ENCODE results near the gene FLYWCH2.

The FLYWCH2 gene

GRCh38 chr16:2842340-2843000, 40.5 kb upstream of the FLYWCH2 start:
- peak overlapping the region; percentile 14; the same call in 1 of the 2 replicates for H3K4me3 ChIP-seq (ENCODE audit: low read depth, low read length)
- H3K27me3 ChIP-seq (ENCODE audit: control insufficient read depth, insufficient read depth, low read length): no peaks in the 10 kb centered on the region
- H3K9me3 ChIP-seq (ENCODE audit: control insufficient read depth, insufficient read depth, low read depth, low read length): no peaks in the 10 kb centered on the region
- H3K9ac ChIP-seq (ENCODE audit: low read length): no peak overlapping the region
- H3K36me3 ChIP-seq (ENCODE audit: control insufficient read depth, insufficient read depth, low read length): no peaks in the 10 kb centered on the region
- 0 out of 2 replicates have a peak, but pooled peaks cover 4% of the 10 kb centered on the region for H3K4me1 ChIP-seq (ENCODE audit: control insufficient read depth, insufficient read depth, low read length)
- no peak overlapping the region for H3K27ac ChIP-seq (ENCODE audit: low read depth, low read length)

GRCh38 chr16:2843526-2843925, 39.5 kb upstream of the FLYWCH2 start:
- no peak overlapping the region for H3K9ac ChIP-seq (ENCODE audit: low read length)
- no peaks in the 10 kb centered on the region for H3K36me3 ChIP-seq (ENCODE audit: control insufficient read depth, insufficient read depth, low read length)
- H3K27ac ChIP-seq (ENCODE audit: low read depth, low read length): no peak overlapping the region
- no peak overlapping the region for H3K4me3 ChIP-seq (ENCODE audit: low read depth, low read length)
- no peaks in the 10 kb centered on the region for H3K9me3 ChIP-seq (ENCODE audit: control insufficient read depth, insufficient read depth, low read depth, low read length)
- 0 out of 2 replicates have a peak, but pooled peaks cover 4% of the 10 kb centered on the region for H3K4me1 ChIP-seq (ENCODE audit: control insufficient read depth, insufficient read depth, low read length)
- H3K27me3 ChIP-seq (ENCODE audit: control insufficient read depth, insufficient read depth, low read length): no peaks in the 10 kb centered on the region

GRCh38 chr16:2845116-2845515, 37.9 kb upstream of the FLYWCH2 start:
- Histone ChIP-seq H3K36me3 (ENCODE audit: control insufficient read depth, insufficient read depth, low read length) (no peaks in the 10 kb centered on the region), H3K4me3 (ENCODE audit: low read depth, low read length) (no peak overlapping the region), H3K27ac (ENCODE audit: low read depth, low read length) (no peak overlapping the region), H3K27me3 (ENCODE audit: control insufficient read depth, insufficient read depth, low read length) (peaks cover 6% of the 10 kb centered on the region; the same call in 1 of the 2 replicates), H3K9me3 (ENCODE audit: control insufficient read depth, insufficient read depth, low read depth, low read length) (no peaks in the 10 kb centered on the region), H3K4me1 (ENCODE audit: control insufficient read depth, insufficient read depth, low read length) (0 out of 2 replicates have a peak, but pooled peaks cover 4% of the 10 kb centered on the region), H3K9ac (ENCODE audit: low read length) (no peak overlapping the region)

GRCh38 chr16:2846511-2847310, 36.3 kb upstream of the FLYWCH2 start:
- no peak overlapping the region for H3K4me3 ChIP-seq (ENCODE audit: low read depth, low read length)
- no peaks in the 10 kb centered on the region for H3K9me3 ChIP-seq (ENCODE audit: control insufficient read depth, insufficient read depth, low read depth, low read length)
- no peak overlapping the region for H3K9ac ChIP-seq (ENCODE audit: low read length)
- peaks cover 6% of the 10 kb centered on the region; the same call in 1 of the 2 replicates for H3K27me3 ChIP-seq (ENCODE audit: control insufficient read depth, insufficient read depth, low read length)
- H3K27ac ChIP-seq (ENCODE audit: low read depth, low read length): no peak overlapping the region
- H3K4me1 ChIP-seq (ENCODE audit: control insufficient read depth, insufficient read depth, low read length): 0 out of 2 replicates have a peak, but pooled peaks cover 4% of the 10 kb centered on the region
- no peaks in the 10 kb centered on the region for H3K36me3 ChIP-seq (ENCODE audit: control insufficient read depth, insufficient read depth, low read length)

GRCh38 chr16:2848933-2849725, 33.9 kb upstream of the FLYWCH2 start:
- no peak overlapping the region for H3K9ac ChIP-seq (ENCODE audit: low read length)
- 0 out of 2 replicates have a peak, but pooled peaks cover 4% of the 10 kb centered on the region for H3K4me1 ChIP-seq (ENCODE audit: control insufficient read depth, insufficient read depth, low read length)
- no peak overlapping the region for H3K27ac ChIP-seq (ENCODE audit: low read depth, low read length)
- H3K36me3 ChIP-seq (ENCODE audit: control insufficient read depth, insufficient read depth, low read length): no peaks in the 10 kb centered on the region
- H3K4me3 ChIP-seq (ENCODE audit: low read depth, low read length): no peak overlapping the region
- peaks cover 6% of the 10 kb centered on the region; the same call in 1 of the 2 replicates for H3K27me3 ChIP-seq (ENCODE audit: control insufficient read depth, insufficient read depth, low read length)
- peaks cover 8% of the 10 kb centered on the region; the same call in 1 of the 2 replicates for H3K9me3 ChIP-seq (ENCODE audit: control insufficient read depth, insufficient read depth, low read depth, low read length)

- H3K27me3 ChIP-seq (ENCODE audit: control insufficient read depth, insufficient read depth, low read length): peaks cover 10% of the 10 kb centered on the region; the same call in 1 of the 2 replicates
- no peaks in the 10 kb centered on the region for H3K36me3 ChIP-seq (ENCODE audit: control insufficient read depth, insufficient read depth, low read length)
- no peaks in the 10 kb centered on the region for H3K4me1 ChIP-seq (ENCODE audit: control insufficient read depth, insufficient read depth, low read length)
- H3K4me3 ChIP-seq (ENCODE audit: low read depth, low read length): no peak overlapping the region
- H3K9ac ChIP-seq (ENCODE audit: low read length): no peak overlapping the region
- no peak overlapping the region for H3K27ac ChIP-seq (ENCODE audit: low read depth, low read length)
- H3K9me3 ChIP-seq (ENCODE audit: control insufficient read depth, insufficient read depth, low read depth, low read length): peaks cover 15% of the 10 kb centered on the region
These were observed 30.8 kb upstream of the FLYWCH2 start for GRCh38 chr16:2852003-2852730.

- Histone ChIP-seq H3K4me1 (ENCODE audit: control insufficient read depth, insufficient read depth, low read length) (no peaks in the 10 kb centered on the region; the same call in 1 of the 2 replicates), H3K9me3 (ENCODE audit: control insufficient read depth, insufficient read depth, low read depth, low read length) (peaks cover 15% of the 10 kb centered on the region), H3K27ac (ENCODE audit: low read depth, low read length) (no peak overlapping the region), H3K27me3 (ENCODE audit: control insufficient read depth, insufficient read depth, low read length) (peaks cover 17% of the 10 kb centered on the region), H3K9ac (ENCODE audit: low read length) (no peak overlapping the region), H3K36me3 (ENCODE audit: control insufficient read depth, insufficient read depth, low read length) (no peaks in the 10 kb centered on the region), H3K4me3 (ENCODE audit: low read depth, low read length) (no peak overlapping the region)
These were observed 30.1 kb upstream of the FLYWCH2 start for GRCh38 chr16:2852731-2853507.

GRCh38 chr16:2853531-2854073, 29.4 kb upstream of the FLYWCH2 start:
- Histone ChIP-seq H3K9ac (ENCODE audit: low read length) (no peak overlapping the region), H3K4me3 (ENCODE audit: low read depth, low read length) (no peak overlapping the region), H3K27ac (ENCODE audit: low read depth, low read length) (no peak overlapping the region), H3K36me3 (ENCODE audit: control insufficient read depth, insufficient read depth, low read length) (no peaks in the 10 kb centered on the region), H3K4me1 (ENCODE audit: control insufficient read depth, insufficient read depth, low read length) (no peaks in the 10 kb centered on the region; the same call in 1 of the 2 replicates), H3K9me3 (ENCODE audit: control insufficient read depth, insufficient read depth, low read depth, low read length) (peaks cover 15% of the 10 kb centered on the region), H3K27me3 (ENCODE audit: control insufficient read depth, insufficient read depth, low read length) (peaks cover 24% of the 10 kb centered on the region)

- Histone ChIP-seq H3K27ac (ENCODE audit: low read depth, low read length) (no peak overlapping the region), H3K27me3 (ENCODE audit: control insufficient read depth, insufficient read depth, low read length) (peaks cover 27% of the 10 kb centered on the region), H3K9ac (ENCODE audit: low read length) (no peak overlapping the region), H3K36me3 (ENCODE audit: control insufficient read depth, insufficient read depth, low read length) (no peaks in the 10 kb centered on the region), H3K4me1 (ENCODE audit: control insufficient read depth, insufficient read depth, low read length) (no peaks in the 10 kb centered on the region; the same call in 1 of the 2 replicates), H3K4me3 (ENCODE audit: low read depth, low read length) (no peak overlapping the region), H3K9me3 (ENCODE audit: control insufficient read depth, insufficient read depth, low read depth, low read length) (peaks cover 18% of the 10 kb centered on the region)
These were observed 28.2 kb upstream of the FLYWCH2 start for GRCh38 chr16:2854700-2855309.

Data from HUES6 (cell line).